Suprapubic skin (tissue), 4 donors: ENCODE data around the gene ARID1B.

ENCODE experiments used
- EP300 ChIP-seq: sonication (generic); formaldehyde crosslinking; IDR thresholded peaks from one replicate; pipeline ENCODE4 v1.6.1; 2017; ENCODE audit warnings: antibody characterized with exemption
- POLR2A ChIP-seq, 2 donors: fragments of 450-650 bp; IDR thresholded peaks; one replicate each; pipeline ENCODE4 v1.6.1; 2017; ENCODE audit warnings: antibody characterized with exemption in 2 of 2, mild to moderate bottlenecking in 2 of 2, moderate library complexity in 2 of 2
- POLR2AphosphoS5 ChIP-seq, 3 donors: sonication (generic); formaldehyde crosslinking; IDR thresholded peaks; one replicate each; pipeline ENCODE4 v1.6.1; 2017; ENCODE audit warnings: antibody characterized with exemption in 3 of 3
- TF ChIP-seq, protein P1 (sequence below), 2 donors: fragments of 200-600 bp in 1 of 2; fragments of 450-650 bp in 1 of 2; sonication (generic) in 1 of 2; IDR thresholded peaks; one replicate each; pipeline ENCODE4 v1.5.1; 2016 to 2019; ENCODE audit warnings: antibody characterized with exemption in 2 of 2, mild to moderate bottlenecking in 1 of 2, moderate library complexity in 1 of 2

GRCh38 chr6:156790711-156791319, 13.6 kb downstream of the ARID1B start:
- TF ChIP-seq, protein P1, sequence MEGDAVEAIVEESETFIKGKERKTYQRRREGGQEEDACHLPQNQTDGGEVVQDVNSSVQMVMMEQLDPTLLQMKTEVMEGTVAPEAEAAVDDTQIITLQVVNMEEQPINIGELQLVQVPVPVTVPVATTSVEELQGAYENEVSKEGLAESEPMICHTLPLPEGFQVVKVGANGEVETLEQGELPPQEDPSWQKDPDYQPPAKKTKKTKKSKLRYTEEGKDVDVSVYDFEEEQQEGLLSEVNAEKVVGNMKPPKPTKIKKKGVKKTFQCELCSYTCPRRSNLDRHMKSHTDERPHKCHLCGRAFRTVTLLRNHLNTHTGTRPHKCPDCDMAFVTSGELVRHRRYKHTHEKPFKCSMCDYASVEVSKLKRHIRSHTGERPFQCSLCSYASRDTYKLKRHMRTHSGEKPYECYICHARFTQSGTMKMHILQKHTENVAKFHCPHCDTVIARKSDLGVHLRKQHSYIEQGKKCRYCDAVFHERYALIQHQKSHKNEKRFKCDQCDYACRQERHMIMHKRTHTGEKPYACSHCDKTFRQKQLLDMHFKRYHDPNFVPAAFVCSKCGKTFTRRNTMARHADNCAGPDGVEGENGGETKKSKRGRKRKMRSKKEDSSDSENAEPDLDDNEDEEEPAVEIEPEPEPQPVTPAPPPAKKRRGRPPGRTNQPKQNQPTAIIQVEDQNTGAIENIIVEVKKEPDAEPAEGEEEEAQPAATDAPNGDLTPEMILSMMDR (IDR thresholded peaks at IDR 0.05), result no peak
- TF ChIP-seq EP300 (no peak), POLR2A (IDR thresholded peaks at IDR 0.05) (no peak), POLR2AphosphoS5 (IDR thresholded peaks at IDR 0.05) (no peak)
